H1 (cell line): ENCODE results near the gene PDPK1. TPM values are rescaled to one million over a fixed set of nuclear protein-coding genes. Genes with fewer than 3 reads are reported as not detected.

Experiments
- CTCF ChIA-PET: fragments of 300-600 bp; sonication (Branson Sonifier 250); formaldehyde crosslinking; loops from one replicate; lab custom pipeline; 2021; ENCODE audit not compliant: partially characterized antibody; lab: Charles Lee
- POLR2A ChIA-PET: fragments of 300-600 bp; sonication (Branson Sonifier 250); formaldehyde crosslinking; loops from one replicate; lab custom pipeline; 2021; ENCODE audit warnings: inconsistent platforms; ENCODE audit not compliant: partially characterized antibody; lab: Charles Lee
- DNase-seq, 2 experiments: peaks; one replicate each; pipeline versions ENCODE4 v3.0.0 to v3.0.0-alpha.2; 2010 to 2022; ENCODE audit warnings: low spot score in 2 of 2, low read depth in 1 of 2, mixed read lengths in 1 of 2
- FAIRE-seq: peaks from 2 replicates; lab custom pipeline; 2011; peaks lifted over from hg19 to GRCh38; lab: Jason Lieb, UNC
- H2AFZ ChIP-seq: 2 replicates; pipeline ENCODE4 v1.8.1; 2012; ENCODE audit warnings: low read length, inconsistent platforms
- H2AK5ac ChIP-seq: 2 replicates; pipeline ENCODE4 v1.6.1; 2013; ENCODE audit warnings: low read depth, low read length
- H2BK120ac ChIP-seq: replicated peaks from 2 replicates; pipeline ENCODE3; 2013; ENCODE audit warnings: low read depth, low read length, inconsistent platforms
- H2BK12ac ChIP-seq: 2 replicates; pipeline ENCODE4 v1.6.1; 2013; ENCODE audit warnings: low read depth, low read length
- H2BK15ac ChIP-seq: 2 replicates; pipeline ENCODE4 v1.6.1; 2013; ENCODE audit warnings: low read length
- H2BK20ac ChIP-seq: 2 replicates; pipeline ENCODE4 v1.6.1; 2013; ENCODE audit warnings: low read length
- H2BK5ac ChIP-seq: 2 replicates; pipeline ENCODE4 v1.6.1; 2013; ENCODE audit warnings: low read depth, low read length
- H3K14ac ChIP-seq: 2 replicates; pipeline ENCODE4 v1.6.1; 2013; ENCODE audit warnings: inconsistent platforms; ENCODE audit not compliant: insufficient read length
- H3K18ac ChIP-seq: 2 replicates; pipeline ENCODE4 v1.6.1; 2013; ENCODE audit warnings: low read length; ENCODE audit errors: extremely low read depth
- H3K23ac ChIP-seq: 2 replicates; pipeline ENCODE4 v1.6.1; 2013; ENCODE audit warnings: inconsistent platforms; ENCODE audit not compliant: insufficient read length
- H3K23me2 ChIP-seq: 2 replicates; pipeline ENCODE4 v1.6.1; 2013; ENCODE audit warnings: low read depth, low read length
- H3K27ac ChIP-seq: 2 replicates; pipeline ENCODE4 v1.6.1; 2011; ENCODE audit warnings: low read depth, low read length, inconsistent platforms
- H3K27me3 ChIP-seq, 4 experiments: replicated peaks in 1 of 4; 1 replicate in 1 of 4; 2 replicates in 3 of 4; pipeline versions ENCODE4 v1.6.1 to v1.8.1; 2011 to 2013; ENCODE audit warnings: low read length in 3 of 4, mild to moderate bottlenecking in 3 of 4, inconsistent platforms in 2 of 4, mixed read lengths in 2 of 4, moderate library complexity in 1 of 4; ENCODE audit not compliant: control insufficient read depth in 3 of 4, insufficient read depth in 3 of 4; ENCODE audit errors: extremely low read depth in 1 of 4
- H3K36me3 ChIP-seq, 4 experiments: 2 replicates each; pipeline versions ENCODE4 v1.6.1 to v1.8.1; 2011 to 2013; ENCODE audit warnings: mild to moderate bottlenecking in 4 of 4, low read length in 3 of 4, moderate library complexity in 2 of 4, control low read depth in 1 of 4, inconsistent platforms in 1 of 4; ENCODE audit not compliant: insufficient read depth in 4 of 4, control insufficient read depth in 2 of 4
- H3K4ac ChIP-seq: replicated peaks from 2 replicates; pipeline ENCODE3; 2013; ENCODE audit warnings: low read length, low read depth, mixed read lengths, inconsistent platforms; ENCODE audit not compliant: insufficient read length
- H3K4me1 ChIP-seq, 4 experiments: replicated peaks in 1 of 4; 1 replicate in 1 of 4; 2 replicates in 3 of 4; pipeline versions ENCODE4 v1.6.1 to v1.8.1; 2011 to 2013; ENCODE audit warnings: low read length in 3 of 4, inconsistent platforms in 2 of 4, mixed read lengths in 1 of 4; ENCODE audit not compliant: insufficient read depth in 4 of 4, control insufficient read depth in 3 of 4
- H3K4me2 ChIP-seq, 2 experiments: 2 replicates each; pipeline versions ENCODE4 v1.6.1 to v1.8.1; 2011 to 2013; ENCODE audit warnings: low read depth in 2 of 2, low read length in 2 of 2, control low read depth in 1 of 2, inconsistent platforms in 1 of 2, mild to moderate bottlenecking in 1 of 2; ENCODE audit not compliant: insufficient read depth in 1 of 2
- H3K4me3 ChIP-seq, 4 experiments: fragments of 200-600, 300-600 bp in 1 of 4; sonication (generic), shearing (Covaris generic), sonication (Bioruptor Twin) in 1 of 4; 2 replicates each; pipeline versions ENCODE4 v1.5.1 to v1.8.1; 2011 to 2016; ENCODE audit warnings: low read length in 4 of 4, low read depth in 3 of 4, control low read depth in 2 of 4, inconsistent platforms in 2 of 4, mild to moderate bottlenecking in 2 of 4, mixed read lengths in 1 of 4, moderate library complexity in 1 of 4; ENCODE audit not compliant: insufficient read depth in 2 of 4; ENCODE audit errors: extremely low read depth in 1 of 4
- H3K56ac ChIP-seq: replicated peaks from 2 replicates; pipeline ENCODE3; 2013; ENCODE audit warnings: low read depth, mild to moderate bottlenecking, mixed read lengths, low read length, inconsistent platforms; ENCODE audit not compliant: insufficient read length
- H3K79me1 ChIP-seq: 2 replicates; pipeline ENCODE4 v1.6.1; 2013; ENCODE audit warnings: low read depth, low read length, control low read depth
- H3K79me2 ChIP-seq, 2 experiments: 2 replicates each; pipeline versions ENCODE4 v1.6.1 to v1.8.1; 2012 to 2013; ENCODE audit warnings: low read length in 2 of 2, mild to moderate bottlenecking in 2 of 2, inconsistent platforms in 1 of 2; ENCODE audit not compliant: insufficient read depth in 2 of 2, control insufficient read depth in 1 of 2
- H3K9ac ChIP-seq, 4 experiments: replicated peaks in 1 of 4; 1 replicate in 1 of 4; 2 replicates in 3 of 4; pipeline versions ENCODE4 v1.6.1 to v1.8.1; 2011 to 2013; ENCODE audit warnings: low read depth in 3 of 4, low read length in 3 of 4, control low read depth in 2 of 4, mild to moderate bottlenecking in 2 of 4, moderate library complexity in 2 of 4, inconsistent platforms in 1 of 4; ENCODE audit errors: extremely low read depth in 1 of 4
- H3K9me3 ChIP-seq, 2 experiments: 2 replicates each; pipeline versions ENCODE4 v1.6.1 to v1.8.1; 2012 to 2013; ENCODE audit warnings: mild to moderate bottlenecking in 2 of 2, moderate library complexity in 2 of 2, control low read depth in 1 of 2, inconsistent platforms in 1 of 2, low read depth in 1 of 2, low read length in 1 of 2, mixed read lengths in 1 of 2; ENCODE audit not compliant: insufficient read depth in 2 of 2
- H4K20me1 ChIP-seq, 2 experiments: replicated peaks in 1 of 2; 2 replicates each; pipeline versions ENCODE3 to v1.8.1; 2011 to 2013; ENCODE audit warnings: inconsistent platforms in 2 of 2, low read length in 2 of 2, mild to moderate bottlenecking in 1 of 2; ENCODE audit not compliant: insufficient read depth in 2 of 2, control insufficient read depth in 1 of 2
- H4K5ac ChIP-seq: 2 replicates; pipeline ENCODE4 v1.6.1; 2013; ENCODE audit warnings: low read length, low read depth, mixed read lengths, inconsistent platforms; ENCODE audit not compliant: insufficient read length
- H4K8ac ChIP-seq: 2 replicates; pipeline ENCODE4 v1.8.0; 2013; ENCODE audit warnings: mild to moderate bottlenecking, moderate library complexity, low read length, inconsistent platforms; ENCODE audit not compliant: insufficient read depth; ENCODE audit errors: extremely low read depth
- H4K91ac ChIP-seq: replicated peaks from 2 replicates; pipeline ENCODE3; 2013; ENCODE audit warnings: low read length, mixed read lengths, inconsistent platforms; ENCODE audit not compliant: insufficient read length
- EP300 ChIP-seq, 2 experiments: IDR thresholded peaks; 1 replicate in 1 of 2; 2 replicates in 1 of 2; pipeline ENCODE4 v1.6.1; 2011 to 2012; ENCODE audit warnings: low read depth in 2 of 2, low read length in 2 of 2, mild to moderate bottlenecking in 2 of 2, borderline replicate concordance in 1 of 2, inconsistent platforms in 1 of 2, moderate library complexity in 1 of 2
- HDAC2 ChIP-seq, 2 experiments: fragments of 300-600 bp in 1 of 2; sonication (generic) in 1 of 2; IDR thresholded peaks; 2 replicates each; pipeline ENCODE4 v1.6.1; 2011 to 2012; ENCODE audit warnings: low read depth in 2 of 2, low read length in 2 of 2, mild to moderate bottlenecking in 2 of 2, moderate library complexity in 2 of 2, borderline replicate concordance in 1 of 2, inconsistent platforms in 1 of 2
- JUN ChIP-seq: IDR thresholded peaks from 2 replicates; pipeline ENCODE4 v1.6.1; 2011; ENCODE audit warnings: low read depth, mild to moderate bottlenecking, improper control_type of control experiment, low read length
- KDM4A ChIP-seq: IDR thresholded peaks from one replicate; pipeline ENCODE4 v1.7.1; 2012; ENCODE audit warnings: low read depth, mild to moderate bottlenecking, moderate library complexity, low read length, inconsistent platforms; ENCODE audit not compliant: severe bottlenecking
- KDM5A ChIP-seq: fragments of 200-600 bp; IDR thresholded peaks from 2 replicates; pipeline ENCODE4 v1.7.1; 2012; ENCODE audit warnings: mild to moderate bottlenecking, low read length, inconsistent platforms, mixed read lengths
- RFX5 ChIP-seq: IDR thresholded peaks from 2 replicates; pipeline ENCODE4 v1.6.1; 2011; ENCODE audit warnings: low read depth, low read length, improper control_type of control experiment, borderline replicate concordance
- SP1 ChIP-seq: IDR thresholded peaks from 2 replicates; pipeline ENCODE4 v1.6.1; 2011; ENCODE audit warnings: low read depth, low read length
- SP2 ChIP-seq: IDR thresholded peaks from 2 replicates; pipeline ENCODE4 v1.6.1; 2012; ENCODE audit warnings: mild to moderate bottlenecking, low read length, inconsistent platforms
- SP4 ChIP-seq: IDR thresholded peaks from 2 replicates; pipeline ENCODE4 v1.6.1; 2012; ENCODE audit warnings: low read length, inconsistent platforms
- TAF1 ChIP-seq: IDR thresholded peaks from 2 replicates; pipeline ENCODE4 v1.6.1; 2011; ENCODE audit warnings: mild to moderate bottlenecking, low read depth, low read length
- TAF7 ChIP-seq: optimal IDR thresholded peaks from 2 replicates; pipeline ENCODE3; 2011; ENCODE audit warnings: low read depth, mild to moderate bottlenecking, inconsistent platforms, low read length, moderate library complexity, borderline replicate concordance
- WGBS, 2 experiments: shearing (Covaris generic) in 1 of 2; methylation state at CpG; one replicate each; pipeline versions ENCODE4 v1.1.6 to v1.1.7; 2013 to 2015; ENCODE audit warnings: low lambda C conversion rate in 2 of 2, mixed read lengths in 2 of 2, inconsistent platforms in 1 of 2, low coverage in 1 of 2, missing lambda C conversion rate in 1 of 2; ENCODE audit not compliant: insufficient replicate concordance in 2 of 2, insufficient coverage in 1 of 2, insufficient read length in 1 of 2; ENCODE audit errors: extremely low coverage in 1 of 2, missing lambda C conversion rate in 1 of 2; 5-methylcytosine and 5-hydroxymethylcytosine counted together
- polyA plus RNA-seq, 7 experiments: library from polyadenylated mRNA; depleted of rRNA in 3 of 7; stranded (reverse) in 5 of 7; unstranded in 2 of 7; fragments of >200 nt in 5 of 7; fragments of 200-250 nt in 2 of 7; gene quantifications; 1 replicate in 5 of 7; 2 replicates in 1 of 7; 4 replicates in 1 of 7; pipeline versions ENCODE4 v1.2.1 to v1.2.3, GENCODE V29; 2011 to 2013; ENCODE audit warnings: missing spikeins in 2 of 7, mixed read lengths in 2 of 7
- total RNA-seq: library from RNA; stranded (reverse); fragmentation: NEBNext Ultra II Directional; extraction: Animal tissue kit (Norgen Biotek cat#: 25700); gene quantifications from 2 replicates; pipeline ENCODE4 v1.2.1, GENCODE V29; 2021

PDPK1 gene
- total and polyA plus RNA-seq, 2 of the 8 experiments (the other 6 are each of a cell fraction or from before 2014, with no cell fraction given) = 17.1 to 27.8 TPM

DNA sequence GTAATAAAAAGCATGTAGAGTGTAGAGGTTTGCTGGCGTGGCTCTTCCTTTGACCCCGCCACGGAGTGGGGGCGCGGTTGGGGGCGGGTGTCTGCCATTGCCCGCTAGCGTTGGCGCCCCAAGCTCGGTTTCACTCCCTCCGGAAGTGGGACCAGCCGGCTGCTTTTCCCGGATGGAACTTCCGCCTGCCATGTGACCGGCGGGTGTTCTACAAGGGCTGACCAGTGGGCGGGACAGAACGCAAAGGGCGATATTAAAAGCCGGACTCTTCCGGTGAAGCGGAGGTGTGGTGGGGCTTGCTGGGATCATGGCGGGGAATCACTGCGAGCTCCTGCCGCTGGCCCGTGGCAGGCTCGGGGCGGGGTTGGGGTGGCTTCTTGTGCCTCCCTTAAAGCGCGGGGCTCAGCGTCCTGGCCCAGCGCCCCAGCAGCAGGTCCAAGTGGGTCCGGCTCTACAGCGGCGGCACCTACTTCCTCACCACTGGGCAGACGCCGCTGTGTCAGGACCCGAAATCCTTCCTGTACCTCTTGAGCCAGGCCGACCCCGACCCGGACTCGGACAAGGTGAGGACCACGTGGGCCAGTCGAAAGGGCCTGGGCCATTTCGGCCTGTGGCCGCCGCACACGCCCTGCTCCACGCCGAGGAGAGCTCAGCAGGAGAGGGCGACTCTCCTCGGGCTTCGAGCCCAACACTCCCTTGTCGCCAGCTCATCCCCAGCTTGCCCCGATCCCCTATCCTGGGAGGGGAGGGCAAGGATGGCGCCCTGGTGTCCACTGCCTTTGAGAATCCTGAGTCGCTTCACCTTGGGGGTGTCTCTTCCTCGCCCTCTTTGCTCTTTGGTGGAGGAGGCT lies 65.6 kb downstream of the PDPK1 start:
- Histone ChIP-seq H3K36me3 (no peaks in the 10 kb centered on the region), H3K9me3 (no peaks in the 10 kb centered on the region), H2AK5ac (no peak overlapping the region), H2BK120ac (peak overlapping the region; percentile 16), H3K23ac (no peak overlapping the region), H3K4ac (no peak overlapping the region), H2BK20ac (0 out of 2 replicates have a peak overlapping the region, but pooled peaks have one; percentile 32), H3K79me1 (no peaks in the 10 kb centered on the region), H3K9ac (peak overlapping the region; percentile 72 to 95 (median 94)), H3K79me2 (peaks cover 0 to 28% of the 10 kb centered on the region in 2 experiments; a peak in 2 of 4 replicates), H4K20me1 (no peaks in the 10 kb centered on the region), H3K18ac (peak overlapping the region; percentile 83), H3K56ac (peak overlapping the region; percentile 84), H2BK5ac (peak overlapping the region; percentile 86), H4K91ac (peak overlapping the region; percentile 84), H3K23me2 (peaks cover 2% of the 10 kb centered on the region; the same call in 1 of the 2 replicates), H2BK15ac (no peak overlapping the region), H4K8ac (peak overlapping the region; percentile 96), H3K4me3 (peak overlapping the region; percentile 80 to 95 (median 88)), H3K27me3 (no peaks in the 10 kb centered on the region), H4K5ac (peak overlapping the region; percentile 96), H3K4me1 (peaks cover 0 to 2% (median 0%) of the 10 kb centered on the region in 4 experiments; a peak in 1 of 7 replicates), H2AFZ (0 out of 2 replicates have a peak overlapping the region, but pooled peaks have one; percentile 29), H3K4me2 (peak overlapping the region; percentile 73 to 78), H3K27ac (peak overlapping the region; percentile 84), H3K14ac (no peak overlapping the region), H2BK12ac (no peak overlapping the region)
- 0% methylated on average over 45 of the region's 58 CpGs; no CpG with 5 or more reads in 1 of the 2 experiments for WGBS, 2 experiments
- DNase-seq (peak; percentile 86 to 95), FAIRE-seq (no peak)
- ChIA-PET POLR2A (interaction anchor here (0.6 to 1.8 kb wide), 20 partner anchors 10 to 352 kb away, joined by 3 to 11 read pairs (median 4); partner anchors contain the start of genes ATP6V0C, ECI1, KCTD5 and SRRM2), CTCF (no interaction called here)
- TF ChIP-seq SP4 = peak; percentile 97
- peak; percentile 73 for TF ChIP-seq TAF7
- TF ChIP-seq SP1 = peak; percentile 81; the same call in 1 of the 2 replicates
- no peak for TF ChIP-seq RFX5
- peak in 1 of 2 experiments; percentile 62; a peak in 1 of 3 replicates for TF ChIP-seq EP300 (IDR thresholded peaks at IDR 0.05; ENCODE audit: borderline replicate concordance in 1 of 2, low read depth in 2 of 2, low read length in 2 of 2)
- TF ChIP-seq SP2 = no peak
- TF ChIP-seq KDM4A = peak; percentile 38
- TF ChIP-seq TAF1 = peak; percentile 96
- 0 out of 2 replicates have a peak, but pooled peaks have one; percentile 7 for TF ChIP-seq JUN
- peak; percentile 74 for TF ChIP-seq KDM5A
- 0 out of 4 replicates have a peak, but pooled peaks have one; percentile 45 to 70 for TF ChIP-seq HDAC2 (IDR thresholded peaks at IDR 0.05; ENCODE audit: borderline replicate concordance in 1 of 2, low read depth in 2 of 2, low read length in 2 of 2)
